Left forelimb (tissue), 1 donor: ENCODE measurements around the gene TPM1.

ENCODE experiments used
- DNase-seq: peaks from one replicate; pipeline ENCODE4 v3.0.0-alpha.2; 2018; ENCODE audit warnings: low spot score

Gene TPM1

DNA sequence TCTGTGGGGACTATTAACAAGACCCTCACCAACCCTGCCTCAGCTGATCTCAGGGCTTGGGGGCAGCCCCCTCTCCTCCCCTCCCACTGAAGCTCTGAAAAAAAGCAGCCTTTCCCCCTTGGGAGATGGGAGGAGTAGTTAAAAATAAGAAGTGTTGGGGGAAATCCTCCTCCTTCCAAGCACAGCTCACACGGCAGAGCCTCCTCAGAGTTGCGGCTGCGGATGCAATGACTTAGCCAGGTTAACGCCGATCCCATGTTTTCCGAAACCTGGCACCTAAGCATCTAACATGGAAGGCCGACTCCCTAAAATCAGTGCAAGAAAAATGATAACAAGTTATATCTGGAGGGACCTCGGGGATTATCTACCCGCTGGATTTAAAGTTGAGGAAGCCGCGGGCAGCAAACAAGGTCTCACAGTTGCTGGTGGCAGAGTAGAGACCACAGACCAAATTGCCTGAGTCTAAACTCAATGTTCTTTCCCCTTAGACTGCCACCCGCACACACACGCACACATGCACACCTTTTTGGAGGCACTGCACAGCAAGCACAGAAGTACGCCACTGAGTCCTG is 1.1 kb upstream of the TPM1 start:
- DNase-seq = no peak

DNA sequence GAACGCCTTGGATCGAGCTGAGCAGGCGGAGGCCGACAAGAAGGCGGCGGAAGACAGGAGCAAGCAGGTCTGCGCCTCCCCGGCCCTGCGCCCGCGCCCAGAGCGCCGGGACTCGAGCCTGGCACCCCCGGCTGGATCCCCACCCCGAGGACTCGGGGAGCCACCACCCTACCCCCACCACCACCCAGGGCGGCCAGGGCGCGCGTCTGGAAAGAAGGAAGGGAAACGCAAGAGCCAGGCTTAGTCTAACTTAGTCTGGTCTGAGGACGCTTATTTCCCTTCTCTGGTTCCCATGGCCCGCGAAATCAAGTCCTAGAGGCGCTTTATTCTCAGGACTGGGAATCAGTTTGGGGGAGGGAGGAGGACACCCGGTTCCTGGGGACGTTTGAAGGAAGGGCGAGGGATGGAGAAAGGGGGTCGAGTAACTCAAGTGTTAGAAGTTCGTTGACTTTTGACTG is 359 bp downstream of the TPM1 start:
- DNase-seq = peak; percentile 70

- no peak for DNase-seq
These were observed 959 bp downstream of the TPM1 start for GRCh38 chr15:63043335-63044076.

DNA sequence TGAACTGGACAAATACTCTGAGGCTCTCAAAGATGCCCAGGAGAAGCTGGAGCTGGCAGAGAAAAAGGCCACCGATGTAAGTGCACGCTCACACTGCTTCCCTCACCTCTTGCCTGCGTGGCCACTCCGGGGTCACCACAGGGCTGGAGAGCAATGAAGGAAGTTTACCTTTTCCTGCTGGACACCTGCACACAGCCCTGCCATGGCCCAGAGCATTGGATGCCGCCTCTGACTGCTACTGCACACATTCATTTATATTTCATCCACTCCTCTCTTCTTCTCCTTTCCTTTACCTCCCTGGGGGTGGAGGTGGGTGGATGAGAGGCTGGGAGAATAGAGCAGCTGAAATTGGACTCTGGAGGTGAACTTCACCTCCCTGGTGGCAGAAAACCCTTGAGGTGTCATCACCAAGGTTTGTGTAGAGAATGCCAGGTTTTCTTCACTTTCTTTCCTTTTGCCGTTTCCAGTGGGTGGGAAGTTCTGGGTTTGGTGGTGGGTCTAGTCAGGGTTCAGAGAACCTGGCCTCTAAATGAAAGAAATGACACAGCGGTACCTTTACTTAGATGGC is 1.6 kb downstream of the TPM1 start:
- no peak for DNase-seq

DNA sequence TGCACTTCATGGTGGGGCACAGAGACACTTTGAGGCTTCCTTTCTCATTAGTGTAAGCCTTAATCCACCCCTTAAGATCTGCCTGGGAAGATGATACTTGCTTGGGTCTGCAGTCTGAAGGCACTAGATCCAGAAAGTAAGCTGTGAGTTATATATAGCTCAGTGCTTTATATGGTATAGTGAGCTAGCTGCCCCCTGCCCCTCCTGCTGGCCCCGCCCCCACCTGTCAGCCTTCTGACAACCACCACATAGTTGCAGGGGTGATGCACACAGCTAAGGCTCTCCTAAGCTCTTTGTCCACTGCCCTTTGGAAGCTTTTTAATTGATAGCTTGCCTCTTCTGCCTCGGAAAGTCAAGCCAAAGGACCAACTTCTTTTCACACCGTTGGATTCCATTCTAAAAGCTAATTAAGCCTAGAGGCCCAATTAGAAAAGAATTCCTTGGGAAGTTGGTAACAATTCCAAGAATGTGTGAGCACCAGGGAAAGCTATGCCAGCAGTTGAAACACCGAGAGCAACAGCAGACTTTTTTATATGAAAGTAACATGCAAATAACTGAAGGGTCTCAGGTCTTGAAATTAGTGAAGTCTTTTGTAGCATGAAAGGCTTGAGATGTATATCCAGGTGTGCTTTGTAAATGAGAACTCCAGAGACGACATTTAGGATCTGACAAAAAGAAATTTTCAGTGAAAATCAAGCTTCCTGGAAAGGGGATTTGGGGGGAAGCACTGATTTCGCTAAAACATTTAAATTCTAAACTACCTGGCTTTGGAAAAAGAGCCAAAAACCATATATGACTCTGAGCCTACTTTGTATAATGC is 2.3 kb downstream of the TPM1 start:
- no peak for DNase-seq

- DNase-seq = no peak
These were observed 2.9 kb downstream of the TPM1 start for GRCh38 chr15:63045465-63045840.

DNA sequence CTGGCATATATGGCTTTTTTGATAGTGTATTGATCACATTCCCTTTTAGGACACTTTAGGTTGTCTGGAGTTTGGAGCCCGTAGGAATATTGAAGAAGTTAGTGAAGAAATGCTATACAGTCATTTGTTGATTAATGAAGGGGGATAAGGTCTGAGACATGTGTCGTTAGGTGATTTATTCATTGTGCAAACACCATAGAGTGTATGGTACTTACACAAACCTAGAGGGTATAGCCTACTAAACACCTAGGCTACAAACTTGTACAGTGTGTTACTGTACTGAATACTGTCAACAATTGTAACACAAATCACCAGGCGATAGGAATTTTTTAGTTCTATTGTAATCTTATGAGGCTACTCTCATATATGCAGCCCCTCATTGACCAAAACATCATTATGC is 3.3 kb downstream of the TPM1 start:
- DNase-seq = no peak

DNA sequence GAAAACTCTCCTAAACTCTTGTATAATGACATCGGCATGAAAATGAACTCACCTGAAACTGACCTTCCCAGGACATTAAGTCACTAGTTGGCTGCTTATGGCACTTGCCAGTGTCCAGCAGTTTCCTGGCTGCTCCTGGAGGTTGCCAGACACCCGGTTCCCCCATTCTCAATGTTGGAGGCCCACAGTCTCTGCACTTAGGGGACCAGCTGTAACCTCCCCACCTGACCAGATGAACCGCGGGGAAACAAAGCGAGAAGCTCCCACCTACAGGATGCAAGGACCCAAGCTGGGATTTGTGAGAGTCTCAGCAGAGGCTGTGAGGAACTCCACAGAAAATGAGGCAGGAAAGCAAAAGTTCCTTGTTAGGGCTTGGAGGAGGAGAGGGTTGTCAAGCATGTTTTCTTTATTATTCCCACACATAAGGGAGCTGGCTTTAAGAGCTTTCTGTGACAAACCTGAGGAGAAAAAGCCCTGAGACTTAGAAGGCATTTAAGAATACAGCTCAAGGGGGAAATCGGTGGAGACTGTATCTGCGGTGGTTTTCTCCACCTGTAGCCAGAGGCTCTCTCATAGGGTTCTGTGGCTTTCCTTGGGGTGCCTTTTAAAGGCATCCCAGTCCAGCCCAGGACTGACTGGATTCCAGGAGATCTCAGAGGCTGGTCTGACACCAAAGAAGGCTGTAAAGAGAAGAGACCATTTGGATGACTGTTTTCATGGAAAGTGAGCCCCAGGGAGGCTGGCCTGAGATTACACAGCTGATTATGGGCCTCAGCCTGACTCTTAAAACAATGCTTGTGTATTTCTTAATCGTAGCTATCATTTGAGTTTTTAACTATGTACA is 4.6 kb downstream of the TPM1 start:
- no peak for DNase-seq

GRCh38 chr15:63047792-63048114 is 5.2 kb downstream of the TPM1 start:
- DNase-seq = no peak

DNA sequence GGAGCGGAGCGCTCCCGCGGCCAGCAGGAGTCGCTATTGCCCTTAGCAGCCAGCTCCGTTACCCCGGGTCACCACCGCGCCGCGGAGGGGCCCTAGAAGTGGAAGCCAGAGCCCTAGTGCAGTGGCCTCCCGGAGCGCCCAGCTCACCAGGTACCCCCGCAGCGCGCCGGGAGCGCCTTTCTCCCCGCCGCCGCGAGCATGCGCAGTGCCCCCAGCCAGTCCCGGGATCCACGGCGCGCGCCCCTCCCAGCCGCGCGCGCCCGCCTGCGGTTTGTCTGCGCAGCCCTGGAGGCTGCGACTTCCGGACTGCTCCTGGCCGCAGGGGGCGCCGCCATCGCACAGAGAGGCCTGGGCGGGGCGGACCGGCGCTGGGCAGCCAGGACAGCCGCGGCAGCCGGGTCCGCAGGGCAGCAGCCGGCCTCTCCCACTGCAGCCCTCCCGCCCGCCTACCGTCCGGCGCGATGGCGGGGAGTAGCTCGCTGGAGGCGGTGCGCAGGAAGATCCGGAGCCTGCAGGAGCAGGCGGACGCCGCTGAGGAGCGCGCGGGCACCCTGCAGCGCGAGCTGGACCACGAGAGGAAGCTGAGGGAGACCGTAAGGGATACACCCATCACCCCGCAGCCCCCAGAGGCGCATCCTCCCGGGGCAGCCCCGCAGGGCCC is 5.7 kb downstream of the TPM1 start:
- peak; percentile 94 for DNase-seq

GRCh38 chr15:63048776-63049665 is 6.5 kb downstream of the TPM1 start:
- peak; percentile 76 for DNase-seq

DNA sequence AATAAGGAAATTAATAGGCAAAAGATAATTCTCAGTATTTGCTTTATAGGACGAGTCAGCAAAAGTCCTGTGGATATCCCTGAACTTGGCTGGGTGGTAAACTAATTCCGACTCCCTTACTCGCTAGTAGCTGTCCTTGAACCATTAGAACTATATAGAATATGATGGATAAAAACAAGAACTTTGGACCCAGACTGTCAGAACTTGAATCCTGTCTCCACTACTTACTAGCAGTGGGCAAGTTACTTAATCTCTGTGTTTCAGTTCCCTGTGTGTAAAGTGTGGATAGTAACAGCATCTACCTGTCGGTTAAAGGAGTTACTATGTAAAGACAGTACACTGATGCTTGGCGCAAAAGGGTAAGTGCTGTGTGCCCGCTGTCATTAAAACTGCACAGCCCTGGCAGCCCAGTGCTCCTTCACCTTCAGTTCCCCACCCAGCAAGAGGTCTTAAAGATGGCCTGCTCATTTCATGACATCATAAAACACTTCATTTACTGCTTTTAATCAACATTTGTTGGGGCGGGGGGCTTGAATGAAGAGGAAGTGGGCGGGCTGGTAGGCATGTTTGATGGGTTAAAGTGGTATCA is 7.3 kb downstream of the TPM1 start:
- no peak for DNase-seq

- no peak for DNase-seq
These were observed 8.2 kb downstream of the TPM1 start for GRCh38 chr15:63050731-63051155.

DNA sequence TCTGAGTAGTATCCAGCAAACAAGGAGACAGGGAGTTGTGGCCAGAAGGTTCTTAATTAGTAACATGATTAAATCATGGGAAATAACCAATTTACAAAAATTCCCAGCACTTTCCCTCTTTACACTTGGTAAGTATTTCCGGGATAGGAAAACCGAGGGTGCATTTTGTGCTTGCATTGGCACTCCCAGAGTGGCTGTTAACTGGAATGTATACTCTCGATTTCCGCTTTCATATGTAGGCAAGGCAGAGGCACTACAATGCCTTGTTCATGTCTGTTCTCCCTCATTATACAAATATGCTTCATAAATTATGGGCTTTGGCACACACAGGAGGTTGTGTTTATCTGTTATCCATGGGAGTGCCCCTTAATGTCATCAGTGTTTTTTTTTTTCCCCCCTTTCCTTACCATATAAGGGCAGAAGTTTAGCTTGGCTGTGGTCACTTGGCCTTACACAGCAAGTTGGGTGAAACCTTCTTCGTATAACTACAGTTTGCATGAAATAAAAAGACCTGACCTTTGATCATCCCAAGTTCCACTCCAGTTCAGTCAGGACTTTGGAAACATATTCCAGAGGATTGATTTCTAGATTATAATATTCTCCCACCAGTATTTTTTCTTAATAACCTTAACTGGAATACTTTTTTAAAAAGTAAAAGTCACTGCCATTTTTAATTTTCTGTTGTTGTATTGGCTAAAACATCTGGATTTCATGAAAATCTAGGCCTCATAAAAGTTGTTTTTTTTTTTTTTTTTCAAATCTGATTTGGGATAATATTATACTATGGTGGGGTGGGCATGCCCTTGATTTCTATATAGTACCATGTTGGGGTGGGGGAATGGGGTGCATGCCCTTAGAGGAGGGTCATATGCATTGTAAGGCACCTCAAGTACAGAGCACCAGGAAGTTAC is 8.9 kb downstream of the TPM1 start:
- no peak for DNase-seq

GRCh38 chr15:63052077-63052841 is 9.7 kb downstream of the TPM1 start:
- no peak for DNase-seq

GRCh38 chr15:63052961-63053698 is 10.6 kb downstream of the TPM1 start:
- DNase-seq = no peak

DNA sequence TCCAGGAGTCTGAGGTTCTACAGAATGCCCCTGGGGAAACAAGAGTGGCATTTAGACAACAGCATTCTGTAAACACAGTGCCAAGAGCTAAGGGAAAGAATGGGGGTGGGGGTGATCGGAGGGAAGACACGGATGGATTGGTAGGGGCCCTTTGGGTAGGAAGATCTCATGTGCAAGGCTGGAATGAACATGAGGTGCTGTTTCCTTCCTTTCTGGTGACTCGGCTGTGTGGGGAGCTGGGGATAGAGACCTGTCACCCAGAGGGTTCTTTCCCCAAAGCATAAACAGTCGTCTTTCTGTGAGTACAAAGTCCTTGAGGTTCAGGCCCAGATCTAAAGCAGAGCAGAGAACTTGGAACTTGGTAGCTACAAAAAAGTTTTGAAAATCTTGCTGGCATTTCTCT is 11.7 kb downstream of the TPM1 start:
- DNase-seq = no peak
